Calu3 (cell line): ENCODE measurements around the gene APRT. TPM values are rescaled to one million over a fixed set of nuclear protein-coding genes. Genes with fewer than 3 reads are reported as not detected.

Experiments
- BruUV-seq: library from RNA; stranded (reverse); fragments of 400-500 nt; replicated peaks from 2 replicates; lab custom pipeline; 2021; lab: Mats Ljungman, UMichigan
- CTCF ChIA-PET: fragments of 300-600 bp; sonication (Branson Sonifier 250); formaldehyde crosslinking; loops from one replicate; lab custom pipeline; 2022; ENCODE audit warnings: antibody characterized with exemption; lab: Charles Lee
- DNase-seq: peaks from one replicate; pipeline ENCODE4 v3.0.0; 2022
- H3K27ac Mint-ChIP-seq: one replicate; pipeline ENCODE4 v1.8.0; 2022; ENCODE audit warnings: mixed read lengths; ENCODE audit not compliant: unreplicated experiment
- H3K27me3 Mint-ChIP-seq: one replicate; pipeline ENCODE4 v1.8.0; 2022; ENCODE audit warnings: mixed read lengths; ENCODE audit not compliant: unreplicated experiment
- H3K36me3 Mint-ChIP-seq: one replicate; pipeline ENCODE4 v1.8.0; 2022; ENCODE audit warnings: mild to moderate bottlenecking, moderate library complexity, mixed read lengths; ENCODE audit not compliant: insufficient read depth, unreplicated experiment
- H3K4me1 Mint-ChIP-seq: one replicate; pipeline ENCODE4 v1.8.0; 2022; ENCODE audit warnings: mild to moderate bottlenecking, low read depth, mixed read lengths; ENCODE audit not compliant: unreplicated experiment
- H3K4me3 Mint-ChIP-seq: one replicate; pipeline ENCODE4 v1.8.0; 2022; ENCODE audit warnings: mild to moderate bottlenecking, low read depth, moderate library complexity, mixed read lengths; ENCODE audit not compliant: unreplicated experiment
- H3K9me3 Mint-ChIP-seq: one replicate; pipeline ENCODE4 v1.8.0; 2022; ENCODE audit warnings: low read depth, mixed read lengths; ENCODE audit not compliant: unreplicated experiment
- intact Hi-C: fragments of 100-400 bp; cut with micrococcal nuclease; formaldehyde crosslinking; loops from one replicate; pipeline ENCODE4 v1.10.0; 2022; ENCODE audit not compliant: unreplicated experiment
- total RNA-seq: library from RNA; stranded (reverse); gene quantifications from 2 replicates; pipeline ENCODE4 v1.2.3, GENCODE V29; 2022
- TF ChIP-seq, protein P1 (sequence below): fragments of 200-600 bp; IDR thresholded peaks from one replicate; pipeline ENCODE4 v1.8.0; 2022; ENCODE audit warnings: antibody characterized with exemption; ENCODE audit not compliant: unreplicated experiment

The APRT gene
- total RNA-seq, 1 experiment from 2014 or later: 203 TPM

DNA sequence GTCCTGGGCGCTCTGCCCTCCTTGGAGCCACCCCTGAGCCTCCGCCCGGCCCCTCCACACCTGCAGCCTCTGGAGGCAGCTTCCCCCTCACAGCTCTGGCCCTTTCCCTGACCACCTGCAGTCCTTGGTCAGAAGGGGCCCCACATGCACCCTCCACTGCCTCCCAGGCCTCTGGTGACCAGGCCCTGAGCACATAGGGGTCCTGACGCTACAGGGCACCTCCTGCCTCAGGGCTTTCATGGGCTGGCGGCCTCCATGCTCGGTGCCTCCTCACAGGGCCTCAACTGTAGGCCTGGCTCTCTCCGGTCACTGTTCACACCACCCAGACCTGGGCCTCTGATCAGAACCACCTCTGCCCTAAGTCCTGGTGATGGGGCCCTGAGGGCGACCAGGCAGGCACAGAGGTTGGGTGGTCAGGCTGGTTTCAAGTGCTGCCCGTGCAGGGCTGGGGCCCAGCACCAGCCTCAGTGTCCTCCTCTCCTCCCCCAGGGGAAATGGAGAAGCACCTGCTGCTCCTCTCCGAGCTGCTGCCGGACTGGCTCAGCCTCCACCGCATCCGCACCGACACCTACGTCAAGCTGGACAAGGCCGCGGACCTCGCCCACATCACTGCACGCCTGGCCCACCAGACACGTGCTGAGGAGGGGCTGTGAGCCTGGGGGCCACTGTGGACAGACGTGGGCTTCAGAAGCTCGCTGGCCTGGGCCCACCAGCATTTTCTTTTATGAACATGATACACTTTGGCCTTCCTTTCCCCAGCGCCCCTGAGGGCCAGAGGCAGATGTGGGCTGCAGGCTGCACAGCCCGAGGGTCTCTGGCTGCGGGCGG, 3.9 kb downstream of the APRT start:
- DNase-seq: no peak
- CTCF ChIA-PET: no interaction called here
- H3K36me3 Mint-ChIP-seq: peaks cover 99% of the 10 kb centered on the region
- intact Hi-C loops: no loop called here
- no peak overlapping the region for H3K4me3 Mint-ChIP-seq
- no peaks in the 10 kb centered on the region for H3K9me3 Mint-ChIP-seq
- H3K4me1 Mint-ChIP-seq: peaks cover 12% of the 10 kb centered on the region
- H3K27me3 Mint-ChIP-seq: no peaks in the 10 kb centered on the region
- H3K27ac Mint-ChIP-seq: peak overlapping the region; percentile 61
- BruUV-seq: no TSS peak
- TF ChIP-seq, protein P1, sequence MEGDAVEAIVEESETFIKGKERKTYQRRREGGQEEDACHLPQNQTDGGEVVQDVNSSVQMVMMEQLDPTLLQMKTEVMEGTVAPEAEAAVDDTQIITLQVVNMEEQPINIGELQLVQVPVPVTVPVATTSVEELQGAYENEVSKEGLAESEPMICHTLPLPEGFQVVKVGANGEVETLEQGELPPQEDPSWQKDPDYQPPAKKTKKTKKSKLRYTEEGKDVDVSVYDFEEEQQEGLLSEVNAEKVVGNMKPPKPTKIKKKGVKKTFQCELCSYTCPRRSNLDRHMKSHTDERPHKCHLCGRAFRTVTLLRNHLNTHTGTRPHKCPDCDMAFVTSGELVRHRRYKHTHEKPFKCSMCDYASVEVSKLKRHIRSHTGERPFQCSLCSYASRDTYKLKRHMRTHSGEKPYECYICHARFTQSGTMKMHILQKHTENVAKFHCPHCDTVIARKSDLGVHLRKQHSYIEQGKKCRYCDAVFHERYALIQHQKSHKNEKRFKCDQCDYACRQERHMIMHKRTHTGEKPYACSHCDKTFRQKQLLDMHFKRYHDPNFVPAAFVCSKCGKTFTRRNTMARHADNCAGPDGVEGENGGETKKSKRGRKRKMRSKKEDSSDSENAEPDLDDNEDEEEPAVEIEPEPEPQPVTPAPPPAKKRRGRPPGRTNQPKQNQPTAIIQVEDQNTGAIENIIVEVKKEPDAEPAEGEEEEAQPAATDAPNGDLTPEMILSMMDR: no peak

DNA sequence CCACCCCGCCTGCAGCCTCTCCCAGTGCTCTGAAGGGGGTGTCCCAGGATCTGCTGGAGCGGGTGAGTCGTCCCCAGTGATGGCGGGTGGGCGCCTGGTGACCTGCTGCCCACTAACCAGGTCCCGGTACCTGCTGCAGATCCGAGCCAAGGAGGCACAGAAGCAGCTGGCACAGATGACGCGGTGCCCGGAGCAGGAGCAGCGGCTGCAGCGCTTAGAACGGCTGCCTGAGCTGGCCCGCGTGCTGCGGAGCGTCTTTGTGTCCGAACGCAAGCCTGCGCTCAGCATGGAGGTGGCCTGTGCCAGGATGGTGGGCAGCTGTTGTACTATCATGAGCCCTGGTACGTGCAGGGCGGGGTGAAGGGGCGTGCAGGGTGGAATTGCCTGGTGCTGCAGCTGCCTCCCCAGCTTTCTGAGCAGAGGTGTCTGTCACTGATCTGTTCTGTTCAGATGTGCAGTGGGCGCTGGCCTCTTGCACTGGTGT, 4.5 kb downstream of the APRT start:
- DNase-seq: no peak
- no TSS peak for BruUV-seq
- TF ChIP-seq, protein P1: no peak
- intact Hi-C loops: no loop called here
- no peak overlapping the region for H3K4me3 Mint-ChIP-seq
- H3K27me3 Mint-ChIP-seq: no peaks in the 10 kb centered on the region
- no peaks in the 10 kb centered on the region for H3K9me3 Mint-ChIP-seq
- peaks cover 12% of the 10 kb centered on the region for H3K4me1 Mint-ChIP-seq
- H3K36me3 Mint-ChIP-seq: peaks cover 98% of the 10 kb centered on the region
- CTCF ChIA-PET: no interaction called here
- no peak overlapping the region for H3K27ac Mint-ChIP-seq

DNA sequence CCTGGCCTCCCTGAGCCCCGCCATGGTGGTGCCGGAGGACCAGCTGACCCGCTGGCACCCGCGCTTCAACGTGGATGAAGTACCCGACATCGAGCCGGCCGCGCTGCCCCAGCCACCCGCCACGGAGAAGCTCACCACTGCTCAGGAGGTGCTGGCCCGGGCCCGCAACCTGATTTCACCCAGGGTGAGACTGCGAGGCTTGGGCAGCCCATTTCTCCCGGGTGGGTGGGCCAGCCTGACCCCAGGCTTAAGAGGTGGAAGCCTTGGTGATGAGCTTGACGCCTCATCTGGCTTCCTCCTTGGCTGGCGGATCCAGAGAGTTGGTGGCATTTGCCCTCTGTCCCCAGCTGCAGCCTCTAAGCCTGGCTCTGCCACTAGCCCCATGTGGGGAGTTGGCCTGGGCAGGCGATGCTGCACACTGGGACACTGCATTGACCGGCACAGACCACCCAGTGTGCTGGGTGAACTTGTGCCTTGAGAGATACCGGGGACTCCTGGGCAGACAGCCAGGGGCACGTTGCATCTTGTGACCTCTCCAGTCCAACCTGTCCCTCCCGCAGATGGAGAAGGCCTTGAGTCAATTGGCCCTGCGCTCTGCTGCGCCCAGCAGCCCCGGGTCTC, 5.1 kb downstream of the APRT start:
- H3K4me3 Mint-ChIP-seq: no peak overlapping the region
- no TSS peak for BruUV-seq
- intact Hi-C loops: no loop called here
- H3K36me3 Mint-ChIP-seq: peaks cover 92% of the 10 kb centered on the region
- H3K27ac Mint-ChIP-seq: no peak overlapping the region
- peaks cover 12% of the 10 kb centered on the region for H3K4me1 Mint-ChIP-seq
- CTCF ChIA-PET: no interaction called here
- no peak for DNase-seq
- TF ChIP-seq, protein P1: no peak
- H3K27me3 Mint-ChIP-seq: no peaks in the 10 kb centered on the region
- no peaks in the 10 kb centered on the region for H3K9me3 Mint-ChIP-seq

DNA sequence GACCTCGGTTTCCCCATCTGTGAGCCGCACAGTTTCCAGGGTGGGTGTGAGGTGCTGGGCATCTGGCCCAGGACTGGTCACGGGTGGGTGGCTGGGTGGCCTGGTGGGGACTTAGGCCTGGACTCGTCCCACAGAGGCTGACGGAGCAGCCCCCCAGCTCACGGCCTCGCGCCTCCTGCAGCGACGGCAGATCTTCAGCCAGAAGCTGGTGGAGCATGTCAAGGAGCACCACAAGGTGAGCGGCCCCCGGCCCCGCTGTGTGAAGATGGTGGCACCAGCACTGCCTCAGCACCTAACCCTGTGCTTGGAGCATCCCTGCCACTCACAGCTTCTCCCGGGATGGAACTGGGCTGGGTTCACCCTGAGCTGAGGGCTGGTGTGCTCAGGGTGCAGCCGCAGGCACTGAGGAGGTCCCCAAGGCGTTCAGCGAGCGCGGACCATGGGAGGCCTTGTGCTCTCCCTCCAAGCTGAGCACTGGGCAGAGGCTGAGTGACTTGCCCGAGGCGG, 5.8 kb downstream of the APRT start:
- Mint-ChIP-seq H3K9me3 (no peaks in the 10 kb centered on the region), H3K27me3 (no peaks in the 10 kb centered on the region), H3K36me3 (peaks cover 85% of the 10 kb centered on the region), H3K4me3 (no peak overlapping the region), H3K27ac (no peak overlapping the region), H3K4me1 (peaks cover 12% of the 10 kb centered on the region)
- no TSS peak for BruUV-seq
- CTCF ChIA-PET: no interaction called here
- DNase-seq: no peak
- intact Hi-C loops: no loop called here
- TF ChIP-seq, protein P1: no peak
